OCI-LY3 (cell line): ENCODE results near the gene ADSS2.

Source experiments
- CTCF ChIP-seq: fragments of 200-600, 300-600 bp; sonication (generic); IDR thresholded peaks from 2 replicates; pipeline ENCODE4 v1.5.1; 2014; ENCODE audit warnings: antibody characterized with exemption, low read length, low read depth
- EZH2phosphoT487 ChIP-seq: fragments of 200-600 bp; shearing (Covaris generic); IDR thresholded peaks from 2 replicates; pipeline ENCODE4 v1.6.1; 2018; ENCODE audit warnings: antibody characterized with exemption, mixed run types, low read depth

GRCh38 chr1:244397131-244397530 is 54.6 kb downstream of the ADSS2 start:
- TF ChIP-seq CTCF (no peak), EZH2phosphoT487 (no peak)
